Spleen (tissue), 7 donors: ENCODE data around the gene TERT.

Source experiments
- POLR2A ChIP-seq, 3 donors: fragments of 450-650 bp; IDR thresholded peaks; one replicate each; pipeline ENCODE4 v1.5.1; 2017; ENCODE audit warnings: antibody characterized with exemption in 3 of 3, mild to moderate bottlenecking in 1 of 3
- POLR2AphosphoS5 ChIP-seq, 3 donors: sonication (generic); formaldehyde crosslinking; IDR thresholded peaks; one replicate each; pipeline ENCODE4 v1.5.1; 2017; ENCODE audit warnings: antibody characterized with exemption in 3 of 3
- TF ChIP-seq, protein P1 (sequence below), 11 experiments: fragments of 200-600 bp in 7 of 11; fragments of 450-650 bp in 4 of 11; sonication (generic) in 4 of 11; IDR thresholded peaks in 8 of 11; conservative IDR thresholded peaks in 3 of 11; 1 replicate in 7 of 11; 2 replicates in 4 of 11; pipeline versions ENCODE4 v1.4.0 to v1.8.0; 2016 to 2021; ENCODE audit warnings: antibody characterized with exemption in 11 of 11, inconsistent platforms in 4 of 11, mild to moderate bottlenecking in 1 of 11
- donor health status: DM: no; HTN: no; CAD: no; lungs with moderate emphysema.
- donor health status: DM: no; HTN: no; CAD: no.
- donor health status: DM: no; HTN: no; CAD: no.

DNA sequence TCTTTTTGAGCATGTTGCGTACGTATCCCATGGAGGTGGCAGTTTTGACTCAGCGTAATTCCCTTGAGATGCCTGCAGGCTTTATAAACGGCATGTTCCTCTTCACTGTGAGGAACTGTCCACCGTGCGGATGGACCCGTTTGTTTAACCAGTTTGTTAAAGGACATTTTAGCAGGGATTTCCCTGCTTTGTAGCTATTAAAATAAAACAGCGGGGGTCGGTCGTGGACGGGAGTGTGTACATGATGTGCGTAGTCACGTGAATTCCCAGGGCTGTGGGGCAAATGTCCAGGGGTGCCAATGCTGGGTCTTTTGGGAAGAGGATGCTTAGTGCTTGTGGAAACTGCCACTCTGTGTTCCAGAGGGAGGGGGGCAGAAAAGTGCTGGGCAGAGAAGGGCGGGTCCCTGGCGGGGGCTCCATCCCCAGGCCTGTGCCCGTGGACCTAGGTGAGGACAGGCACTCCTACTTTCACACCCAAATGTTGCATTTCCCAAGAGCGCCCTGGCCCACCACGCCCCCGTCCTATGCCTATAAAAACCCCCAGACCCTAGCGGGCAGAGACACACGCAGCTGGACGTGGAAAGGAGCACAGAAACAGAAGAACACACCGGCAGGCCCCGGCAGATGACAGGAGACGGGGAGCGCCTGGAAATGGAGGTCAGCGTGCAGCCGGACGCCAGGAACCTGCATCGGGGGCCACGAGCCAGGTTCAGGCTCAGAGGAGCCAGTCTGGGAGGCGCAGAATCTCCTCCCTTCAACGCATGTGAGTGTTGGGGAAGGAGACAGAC is 4.0 kb upstream of the TERT start:
- no peak for TF ChIP-seq POLR2A (IDR thresholded peaks at IDR 0.05)
- TF ChIP-seq, protein P1, sequence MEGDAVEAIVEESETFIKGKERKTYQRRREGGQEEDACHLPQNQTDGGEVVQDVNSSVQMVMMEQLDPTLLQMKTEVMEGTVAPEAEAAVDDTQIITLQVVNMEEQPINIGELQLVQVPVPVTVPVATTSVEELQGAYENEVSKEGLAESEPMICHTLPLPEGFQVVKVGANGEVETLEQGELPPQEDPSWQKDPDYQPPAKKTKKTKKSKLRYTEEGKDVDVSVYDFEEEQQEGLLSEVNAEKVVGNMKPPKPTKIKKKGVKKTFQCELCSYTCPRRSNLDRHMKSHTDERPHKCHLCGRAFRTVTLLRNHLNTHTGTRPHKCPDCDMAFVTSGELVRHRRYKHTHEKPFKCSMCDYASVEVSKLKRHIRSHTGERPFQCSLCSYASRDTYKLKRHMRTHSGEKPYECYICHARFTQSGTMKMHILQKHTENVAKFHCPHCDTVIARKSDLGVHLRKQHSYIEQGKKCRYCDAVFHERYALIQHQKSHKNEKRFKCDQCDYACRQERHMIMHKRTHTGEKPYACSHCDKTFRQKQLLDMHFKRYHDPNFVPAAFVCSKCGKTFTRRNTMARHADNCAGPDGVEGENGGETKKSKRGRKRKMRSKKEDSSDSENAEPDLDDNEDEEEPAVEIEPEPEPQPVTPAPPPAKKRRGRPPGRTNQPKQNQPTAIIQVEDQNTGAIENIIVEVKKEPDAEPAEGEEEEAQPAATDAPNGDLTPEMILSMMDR (IDR thresholded peaks at IDR 0.05 in 8 of 11, conservative IDR thresholded peaks at IDR 0.05 in 3 of 11), result no peak
- no peak for TF ChIP-seq POLR2AphosphoS5 (IDR thresholded peaks at IDR 0.05)
